HCT116 (cell line): Measurements from ENCODE around the gene POLA2. TPM values are rescaled to one million over a fixed set of nuclear protein-coding genes. Genes with fewer than 3 reads are reported as not detected.

ENCODE experiments used
- ATAC-seq: fragments of 200-7000 bp; cut with Tn5 transposase; 2 replicates; pipeline ENCODE4 v1.9.1; 2020; ENCODE audit warnings: mild to moderate bottlenecking, moderate library complexity
- BruUV-seq: library from RNA; stranded (reverse); fragments of 400-500 nt; replicated peaks from 2 replicates; lab custom pipeline; 2021; lab: Mats Ljungman, UMichigan
- CTCF ChIA-PET: fragments of 300-600 bp; sonication (Branson Sonifier 250); formaldehyde crosslinking; loops from one replicate; lab custom pipeline; 2021; ENCODE audit warnings: antibody characterized with exemption; lab: Charles Lee
- POLR2A ChIA-PET: fragments of 300-600, 350-600 bp; sonication (Branson Sonifier 250); formaldehyde crosslinking; loops from one replicate; lab custom pipeline; 2021; ENCODE audit warnings: antibody characterized with exemption; lab: Charles Lee
- RAD21 ChIA-PET, 2 experiments: fragments of 300-600 bp; sonication (Branson Sonifier 250); formaldehyde crosslinking; loops; one replicate each; lab custom pipeline; 2023; ENCODE audit warnings: low total read pairs in 2 of 2; ENCODE audit not compliant: uncharacterized antibody in 2 of 2, unreplicated experiment in 2 of 2, low non-redundant PET in 1 of 2; lab: Charles Lee
- DNase-seq: peaks from one replicate; pipeline ENCODE4 v3.0.0-alpha.2; 2010; ENCODE audit warnings: low read depth, low spot score
- H2AFZ ChIP-seq: fragments of 200-600 bp; shearing (Covaris generic), sonication (generic); 2 replicates; pipeline ENCODE4 v1.6.1; 2017; ENCODE audit warnings: low read depth, mixed run types, mixed read lengths, antibody characterized with exemption, low read length; ENCODE audit not compliant: poor library complexity, severe bottlenecking
- H3K27ac ChIP-seq: 2 replicates; pipeline ENCODE4 v1.5.1; 2012; ENCODE audit warnings: low read depth, low read length
- H3K27me3 ChIP-seq: fragments of 200-600 bp; sonication (generic); 2 replicates; pipeline ENCODE4 v1.6.1; 2016; ENCODE audit warnings: mixed run types, low read length, mixed read lengths; ENCODE audit not compliant: insufficient read depth
- H3K36me3 ChIP-seq, 2 experiments: fragments of 200-500 bp in 1 of 2; fragments of 200-600 bp in 1 of 2; sonication (Bioruptor generic) in 1 of 2; sonication (generic) in 1 of 2; 2 replicates each; pipeline versions ENCODE4 v1.5.1 to v1.6.1; 2014 to 2016; ENCODE audit warnings: low read length in 2 of 2, inconsistent platforms in 1 of 2, mixed read lengths in 1 of 2, mixed run types in 1 of 2; ENCODE audit not compliant: insufficient read depth in 2 of 2, control insufficient read depth in 1 of 2
- H3K4me1 ChIP-seq, 2 experiments: fragments of 200-600 bp in 1 of 2; sonication (generic) in 1 of 2; 2 replicates each; pipeline versions ENCODE4 v1.5.1 to v1.6.1; 2012 to 2017; ENCODE audit warnings: low read length in 2 of 2, inconsistent platforms in 1 of 2, mild to moderate bottlenecking in 1 of 2, mixed read lengths in 1 of 2, mixed run types in 1 of 2, moderate library complexity in 1 of 2; ENCODE audit not compliant: insufficient read depth in 2 of 2, control insufficient read depth in 1 of 2
- H3K4me2 ChIP-seq: fragments of 200-600 bp; sonication (generic); 2 replicates; pipeline ENCODE4 v1.6.1; 2017; ENCODE audit warnings: mixed run types, low read length, mixed read lengths
- H3K4me3 ChIP-seq, 2 experiments: fragments of 200-600 bp in 1 of 2; sonication (generic) in 1 of 2; replicated peaks in 1 of 2; 2 replicates each; pipeline ENCODE4 v1.5.1; 2011 to 2016; ENCODE audit warnings: low read length in 2 of 2, control low read depth in 1 of 2, low read depth in 1 of 2, mild to moderate bottlenecking in 1 of 2, mixed read lengths in 1 of 2, mixed run types in 1 of 2
- H3K79me2 ChIP-seq: fragments of 200-600 bp; sonication (generic); 2 replicates; pipeline ENCODE4 v1.6.1; 2017; ENCODE audit warnings: mild to moderate bottlenecking, mixed run types, low read length, moderate library complexity, mixed read lengths; ENCODE audit not compliant: insufficient read depth
- H3K9ac ChIP-seq: fragments of 200-600 bp; sonication (generic); 2 replicates; pipeline ENCODE4 v1.6.1; 2016; ENCODE audit warnings: low read length, mixed read lengths
- H3K9me2 ChIP-seq: fragments of 200-600 bp; sonication (generic), shearing (Covaris generic); 2 replicates; pipeline ENCODE4 v1.6.1; 2017; ENCODE audit warnings: mixed run types, mild to moderate bottlenecking, moderate library complexity; ENCODE audit not compliant: insufficient read depth
- H3K9me3 ChIP-seq, 2 experiments: fragments of 200-500 bp in 1 of 2; fragments of 200-600 bp in 1 of 2; sonication (Bioruptor generic) in 1 of 2; sonication (generic) in 1 of 2; 2 replicates each; pipeline ENCODE4 v1.6.1; 2014 to 2017; ENCODE audit warnings: low read length in 2 of 2, mixed read lengths in 2 of 2, inconsistent platforms in 1 of 2, low read depth in 1 of 2, mild to moderate bottlenecking in 1 of 2, mixed run types in 1 of 2, moderate library complexity in 1 of 2; ENCODE audit not compliant: control insufficient read depth in 1 of 2, insufficient read depth in 1 of 2
- H4K20me1 ChIP-seq: fragments of 200-600 bp; sonication (generic), shearing (Covaris generic); 2 replicates; pipeline ENCODE4 v1.6.1; 2017; ENCODE audit warnings: mixed run types, mild to moderate bottlenecking, moderate library complexity; ENCODE audit not compliant: insufficient read depth
- CEBPB ChIP-seq: IDR thresholded peaks from 2 replicates; pipeline ENCODE4 v1.6.1; 2012; ENCODE audit warnings: low read depth
- CTCF ChIP-seq, 3 experiments: fragments of 200-600 bp in 1 of 3; sonication (generic) in 1 of 3; IDR thresholded peaks in 2 of 3; conservative IDR thresholded peaks in 1 of 3; 2 replicates each; pipeline ENCODE4 v1.5.1; 2012 to 2017; ENCODE audit warnings: low read depth in 2 of 3, low read length in 2 of 3, antibody characterized with exemption in 1 of 3, borderline replicate concordance in 1 of 3, control low read depth in 1 of 3, mild to moderate bottlenecking in 1 of 3, mixed read lengths in 1 of 3, mixed run types in 1 of 3, moderate library complexity in 1 of 3; ENCODE audit not compliant: insufficient read depth in 1 of 3
- EZH2 ChIP-seq: fragments of 200-600 bp; sonication (generic); IDR thresholded peaks from 2 replicates; pipeline ENCODE4 v1.6.1; 2017; ENCODE audit warnings: antibody characterized with exemption, mixed run types
- MAX ChIP-seq: IDR thresholded peaks from 2 replicates; pipeline ENCODE4 v1.6.1; 2012
- POLR2A ChIP-seq: IDR thresholded peaks from 2 replicates; pipeline ENCODE4 v1.7.0; 2011; ENCODE audit warnings: borderline replicate concordance; ENCODE audit not compliant: insufficient read depth, insufficient read length; ENCODE audit errors: extremely low read depth
- POLR2AphosphoS5 ChIP-seq: IDR thresholded peaks from 2 replicates; pipeline ENCODE4 v1.6.1; 2011; ENCODE audit warnings: mild to moderate bottlenecking, low read depth, low read length, moderate library complexity
- REST ChIP-seq: IDR thresholded peaks from 2 replicates; pipeline ENCODE4 v1.6.1; 2012; ENCODE audit warnings: low read depth
- intact Hi-C: fragments of 100-400 bp; cut with micrococcal nuclease; formaldehyde crosslinking; loops from 2 replicates; pipeline ENCODE4 v1.10.0; 2022
- total RNA-seq: library from RNA; stranded (reverse); gene quantifications from one replicate; pipeline ENCODE4 v1.2.1, GENCODE V29; 2021; ENCODE audit not compliant: unreplicated experiment

The POLA2 gene
- total RNA-seq, 1 experiment from 2014 or later, result 20.0 TPM

- no peak overlapping the region for H2AFZ ChIP-seq
- peaks cover 0 to under 1% of the 10 kb centered on the region in 2 experiments; a peak in 1 of 4 replicates for H3K36me3 ChIP-seq
- ATAC-seq (peak; percentile 25; the same call in 1 of the 2 replicates), DNase-seq (no peak)
- H3K9me2 ChIP-seq, result no peaks in the 10 kb centered on the region
- BruUV-seq, result no TSS peak
- H3K4me2 ChIP-seq, result no peak overlapping the region
- H3K4me3 ChIP-seq, result no peak overlapping the region
- ChIA-PET CTCF (no interaction called here), POLR2A (no interaction called here), RAD21 (no interaction called here)
- H3K9ac ChIP-seq, result no peak overlapping the region
- H3K27ac ChIP-seq, result no peak overlapping the region
- no peak for TF ChIP-seq MAX
- no peak for TF ChIP-seq CEBPB
- no peak for TF ChIP-seq REST
- no peak for TF ChIP-seq POLR2AphosphoS5
- TF ChIP-seq POLR2A, result no peak
- TF ChIP-seq CTCF (IDR thresholded peaks at IDR 0.05 in 2 of 3, conservative IDR thresholded peaks at IDR 0.05 in 1 of 3; ENCODE audit: borderline replicate concordance in 1 of 3, insufficient read depth in 1 of 3, low read depth in 2 of 3, low read length in 2 of 3), result no peak; a peak in 1 of 6 replicates
- no peak for TF ChIP-seq EZH2
- no peaks in the 10 kb centered on the region for H3K9me3 ChIP-seq
- peaks cover 0 to 14% of the 10 kb centered on the region in 2 experiments; a peak in 1 of 4 replicates for H3K4me1 ChIP-seq
- no peaks in the 10 kb centered on the region for H3K27me3 ChIP-seq
- no peaks in the 10 kb centered on the region for H4K20me1 ChIP-seq
- no peaks in the 10 kb centered on the region for H3K79me2 ChIP-seq
- intact Hi-C loops, result no loop called here
Measured at GRCh38 chr11:65216830-65217229, 44.9 kb upstream of the POLA2 start.
